ENCODE measurements around the gene SYDE2.

DNA sequence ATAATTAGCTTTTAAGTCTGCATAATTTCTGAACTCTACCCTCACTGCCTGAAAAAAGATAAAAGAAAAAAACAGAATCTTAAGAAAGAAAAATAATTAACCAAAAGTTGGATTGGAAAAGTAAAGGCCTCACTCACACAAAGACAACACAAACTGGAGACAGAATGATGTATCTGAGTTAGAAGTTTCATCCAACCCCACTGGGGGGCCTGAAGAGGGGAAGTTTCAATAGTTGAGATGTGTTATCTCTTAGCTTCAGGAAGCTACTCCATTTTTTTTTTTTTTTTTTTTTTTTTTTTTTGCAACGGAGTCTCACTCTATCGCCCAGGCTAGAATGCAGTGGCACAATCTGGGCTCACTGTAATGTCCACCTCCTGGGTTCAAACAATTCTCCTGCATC, 19.9 kb downstream of the SYDE2 start:
- TF ChIP-seq EZH2 (IDR thresholded peaks at IDR 0.05; ENCODE audit: borderline replicate concordance, low read length) = no peak
- no peak for TF ChIP-seq CTCF (conservative IDR thresholded peaks at IDR 0.05 in 1 of 2, IDR thresholded peaks at IDR 0.05 in 1 of 2; ENCODE audit: extremely low read depth in 1 of 2, insufficient read depth in 1 of 2, low read depth in 1 of 2, low read length in 2 of 2)
